HG03442 (cell line): Measurements from ENCODE around the gene KCNC1.

Experiments used
- ATAC-seq: cut with Tn5 transposase; IDR thresholded peaks from one replicate; pipeline ENCODE4 v1.9.1; 2021; ENCODE audit warnings: mild to moderate bottlenecking, moderate library complexity; ENCODE audit not compliant: unreplicated experiment

The KCNC1 gene

GRCh38 chr11:17752144-17752543, 17.6 kb downstream of the KCNC1 start:
- no peak for ATAC-seq

- ATAC-seq = no peak
Observed at GRCh38 chr11:17753153-17753552, 18.6 kb downstream of the KCNC1 start.

- ATAC-seq = no peak
Observed at GRCh38 chr11:17753641-17754040, 19.1 kb downstream of the KCNC1 start.

- ATAC-seq = no peak
Observed at GRCh38 chr11:17755891-17756290, 21.3 kb downstream of the KCNC1 start.

- peak; percentile 68 for ATAC-seq
Observed at GRCh38 chr11:17760102-17761029, 25.8 kb downstream of the KCNC1 start.

- no peak for ATAC-seq
Observed at GRCh38 chr11:17762309-17762974, 27.9 kb downstream of the KCNC1 start.

- ATAC-seq = no peak
Observed at GRCh38 chr11:17763244-17763643, 28.7 kb downstream of the KCNC1 start.

GRCh38 chr11:17763703-17764102, 29.1 kb downstream of the KCNC1 start:
- ATAC-seq = no peak

GRCh38 chr11:17764446-17765218, 30.1 kb downstream of the KCNC1 start:
- ATAC-seq = no peak

- ATAC-seq = no peak
Observed at GRCh38 chr11:17765356-17766072, 30.9 kb downstream of the KCNC1 start.

GRCh38 chr11:17766073-17766359, 31.4 kb downstream of the KCNC1 start:
- no peak for ATAC-seq

GRCh38 chr11:17766590-17766989, 32.0 kb downstream of the KCNC1 start:
- ATAC-seq = no peak

GRCh38 chr11:17767301-17767885, 32.8 kb downstream of the KCNC1 start:
- no peak for ATAC-seq

- ATAC-seq = no peak
Observed at GRCh38 chr11:17767914-17768313, 33.3 kb downstream of the KCNC1 start.

GRCh38 chr11:17768547-17768946, 34.0 kb downstream of the KCNC1 start:
- ATAC-seq = no peak

- ATAC-seq = no peak
Observed at GRCh38 chr11:17769218-17769617, 34.6 kb downstream of the KCNC1 start.

- ATAC-seq = no peak
Observed at GRCh38 chr11:17770048-17770652, 35.6 kb downstream of the KCNC1 start.

- ATAC-seq = no peak
Observed at GRCh38 chr11:17770917-17771316, 36.3 kb downstream of the KCNC1 start.

- ATAC-seq = no peak
Observed at GRCh38 chr11:17771415-17771814, 36.8 kb downstream of the KCNC1 start.

GRCh38 chr11:17771841-17772401, 37.3 kb downstream of the KCNC1 start:
- no peak for ATAC-seq
